ENCODE results near the gene DOCK1. TPM values are rescaled to one million over a fixed set of nuclear protein-coding genes. Genes with fewer than 3 reads are reported as not detected.

DOCK1 gene
- total RNA-seq, 2 experiments from 2014 or later, result not detected

GRCh38 chr10:127441350-127442219 is 536.4 kb downstream of the DOCK1 start:
- Mint-ChIP-seq H3K4me3 (no peak overlapping the region), H3K36me3 (ENCODE audit: low read depth) (no peaks in the 10 kb centered on the region), H3K27me3 (no peaks in the 10 kb centered on the region), H3K4me1 (ENCODE audit: low read depth) (no peaks in the 10 kb centered on the region), H3K27ac (no peak overlapping the region), H3K9me3 (no peaks in the 10 kb centered on the region)
- TF ChIP-seq CTCF (IDR thresholded peaks at IDR 0.05), result no peak
- Histone ChIP-seq H3K27me3 (ENCODE audit: control insufficient read depth in 1 of 2, insufficient read depth in 2 of 2, low read length in 2 of 2) (peaks cover 0 to 2% of the 10 kb centered on the region in 2 experiments), H3K36me3 (ENCODE audit: insufficient read depth, low read length) (no peaks in the 10 kb centered on the region), H3K4me1 (ENCODE audit: insufficient read depth, low read length) (no peaks in the 10 kb centered on the region), H3K9me3 (ENCODE audit: control insufficient read depth in 1 of 2, insufficient read depth in 1 of 2, low read length in 2 of 2) (peaks cover 0 to 22% of the 10 kb centered on the region in 2 experiments), H3K27ac (ENCODE audit: low read depth in 1 of 2, low read length in 2 of 2) (no peak overlapping the region), H3K4me3 (ENCODE audit: low read length) (no peak overlapping the region)
- POLR2A ChIA-PET, result no interaction called here
- DNase-seq, result no peak
- no peak for ATAC-seq (ENCODE audit: poor library complexity)
- CTCF ChIA-PET, result no interaction called here
- intact Hi-C loops (cut with DNase I, micrococcal nuclease), result no loop called here

GRCh38 chr10:127442220-127442525 is 536.9 kb downstream of the DOCK1 start:
- H3K36me3 Mint-ChIP-seq (ENCODE audit: low read depth), result no peaks in the 10 kb centered on the region
- no peaks in the 10 kb centered on the region for H3K9me3 Mint-ChIP-seq
- intact Hi-C loops (cut with DNase I, micrococcal nuclease), result no loop called here
- no peak overlapping the region for H3K4me3 Mint-ChIP-seq
- Histone ChIP-seq H3K4me3 (ENCODE audit: low read length) (no peak overlapping the region), H3K4me1 (ENCODE audit: insufficient read depth, low read length) (no peaks in the 10 kb centered on the region), H3K9me3 (ENCODE audit: control insufficient read depth in 1 of 2, insufficient read depth in 1 of 2, low read length in 2 of 2) (peaks cover 0 to 22% of the 10 kb centered on the region in 2 experiments), H3K27ac (ENCODE audit: low read depth in 1 of 2, low read length in 2 of 2) (no peak overlapping the region), H3K36me3 (ENCODE audit: insufficient read depth, low read length) (no peaks in the 10 kb centered on the region), H3K27me3 (ENCODE audit: control insufficient read depth in 1 of 2, insufficient read depth in 2 of 2, low read length in 2 of 2) (peaks cover 0 to 2% of the 10 kb centered on the region in 2 experiments)
- no peaks in the 10 kb centered on the region for H3K4me1 Mint-ChIP-seq (ENCODE audit: low read depth)
- ChIA-PET CTCF (no interaction called here), POLR2A (no interaction called here)
- H3K27me3 Mint-ChIP-seq, result no peaks in the 10 kb centered on the region
- no peak for DNase-seq
- no peak for TF ChIP-seq CTCF (IDR thresholded peaks at IDR 0.05)
- H3K27ac Mint-ChIP-seq, result no peak overlapping the region
- no peak for ATAC-seq (ENCODE audit: poor library complexity)

- Mint-ChIP-seq H3K9me3 (no peaks in the 10 kb centered on the region), H3K4me1 (ENCODE audit: low read depth) (no peaks in the 10 kb centered on the region), H3K36me3 (ENCODE audit: low read depth) (no peaks in the 10 kb centered on the region), H3K27me3 (no peaks in the 10 kb centered on the region), H3K27ac (no peak overlapping the region), H3K4me3 (no peak overlapping the region)
- CTCF ChIA-PET, result no interaction called here
- TF ChIP-seq CTCF (IDR thresholded peaks at IDR 0.05), result no peak
- H3K27me3 ChIP-seq (ENCODE audit: control insufficient read depth in 1 of 2, insufficient read depth in 2 of 2, low read length in 2 of 2), result peaks cover 0 to 2% of the 10 kb centered on the region in 2 experiments
- POLR2A ChIA-PET, result no interaction called here
- no peaks in the 10 kb centered on the region for H3K36me3 ChIP-seq (ENCODE audit: insufficient read depth, low read length)
- H3K4me1 ChIP-seq (ENCODE audit: insufficient read depth, low read length), result no peaks in the 10 kb centered on the region
- no peak for DNase-seq
- peaks cover 0 to 20% of the 10 kb centered on the region in 2 experiments for H3K9me3 ChIP-seq (ENCODE audit: control insufficient read depth in 1 of 2, insufficient read depth in 1 of 2, low read length in 2 of 2)
- H3K4me3 ChIP-seq (ENCODE audit: low read length), result no peak overlapping the region
- H3K27ac ChIP-seq (ENCODE audit: low read depth in 1 of 2, low read length in 2 of 2), result no peak overlapping the region
- intact Hi-C loops (cut with DNase I, micrococcal nuclease), result no loop called here
- no peak for ATAC-seq (ENCODE audit: poor library complexity)
Measured at GRCh38 chr10:127444155-127444554, 538.9 kb downstream of the DOCK1 start.
